Fibroblast of villous mesenchyme (primary cell): ENCODE measurements around the gene ACTN4. TPM values are rescaled to one million over a fixed set of nuclear protein-coding genes. Genes with fewer than 3 reads are reported as not detected.

Source experiments
- DNase-seq: peaks from one replicate; pipeline ENCODE4 v3.0.0-alpha.2; 2010; ENCODE audit warnings: low read depth
- H3K4me3 ChIP-seq: 2 replicates; pipeline ENCODE4 v1.5.1; 2011; ENCODE audit warnings: low read depth, mild to moderate bottlenecking, low read length
- total RNA-seq: library from RNA; depleted of rRNA; stranded (reverse); fragments of >200 nt; gene quantifications from 2 replicates; pipeline ENCODE4 v1.2.3, GENCODE V29; 2012
- TF ChIP-seq, protein P1 (sequence below): IDR thresholded peaks from 2 replicates; pipeline ENCODE4 v1.5.1; 2012; ENCODE audit warnings: low read depth, mild to moderate bottlenecking, low read length; ENCODE audit not compliant: insufficient read depth

The ACTN4 gene
- total RNA-seq, 1 donor = 456 TPM

DNA sequence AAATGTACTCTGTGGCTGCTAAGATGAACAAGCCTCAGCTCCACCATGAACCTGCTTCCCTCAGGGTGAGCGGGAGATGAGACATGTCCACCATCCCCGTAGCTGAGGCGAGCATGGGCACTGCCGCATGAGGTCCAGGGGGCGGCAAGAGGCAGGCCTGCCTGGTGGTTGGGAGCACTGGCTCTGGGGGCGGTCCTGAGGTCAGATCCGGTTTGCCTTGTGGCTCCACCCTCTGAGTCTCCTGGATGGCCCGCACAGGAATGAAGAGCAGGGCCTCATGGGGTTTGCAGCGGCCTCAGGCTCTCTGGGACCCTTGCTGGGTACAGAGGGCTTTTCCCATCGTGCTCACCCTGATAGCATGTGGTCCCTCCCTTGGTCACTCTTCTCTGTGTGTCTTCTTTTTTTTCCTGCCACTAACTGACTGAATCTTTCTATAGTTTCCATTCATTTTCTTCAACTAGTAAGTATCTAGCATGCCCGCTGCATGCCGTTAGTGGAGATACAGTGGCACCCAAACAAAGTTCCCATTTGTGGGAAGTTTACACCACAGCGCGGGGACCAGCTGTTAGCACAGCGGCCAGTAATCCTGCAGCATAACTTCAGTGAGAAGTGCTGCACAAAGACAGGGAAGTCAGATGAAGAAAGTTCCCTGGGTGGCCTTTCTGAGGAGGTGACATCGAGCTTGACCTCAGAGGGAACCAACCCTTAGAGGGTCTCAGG, 59.5 kb downstream of the ACTN4 start:
- no peak for DNase-seq
- H3K4me3 ChIP-seq = no peak overlapping the region

DNA sequence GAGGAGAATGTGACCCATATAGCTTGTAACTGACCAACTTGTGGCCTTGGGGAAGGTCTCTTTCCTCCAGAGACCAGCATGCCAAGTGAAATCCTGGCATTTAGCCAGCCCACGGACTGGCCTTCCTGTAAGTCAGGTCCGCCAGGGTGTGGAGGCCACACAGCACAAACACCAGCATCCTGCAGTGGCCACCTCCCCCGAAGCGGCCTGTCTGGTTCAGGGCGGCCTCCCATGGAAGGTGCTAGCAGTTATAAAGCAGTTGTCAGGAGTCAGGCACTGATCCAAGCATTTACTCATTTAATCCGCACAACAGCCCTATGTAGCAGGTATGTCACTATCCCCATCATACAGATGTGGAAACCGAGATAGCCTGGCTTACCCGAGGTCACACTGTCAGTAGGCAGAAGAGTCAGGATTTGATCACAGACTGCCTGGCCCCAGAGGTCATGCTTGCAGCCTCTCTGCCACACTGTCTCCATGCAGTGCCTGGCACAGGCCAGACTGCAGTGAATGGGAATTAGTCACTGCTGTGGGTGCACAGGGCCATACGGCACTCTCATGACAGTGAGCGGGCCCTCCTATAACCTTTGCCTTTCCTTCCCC, 60.2 kb downstream of the ACTN4 start:
- TF ChIP-seq, protein P1, sequence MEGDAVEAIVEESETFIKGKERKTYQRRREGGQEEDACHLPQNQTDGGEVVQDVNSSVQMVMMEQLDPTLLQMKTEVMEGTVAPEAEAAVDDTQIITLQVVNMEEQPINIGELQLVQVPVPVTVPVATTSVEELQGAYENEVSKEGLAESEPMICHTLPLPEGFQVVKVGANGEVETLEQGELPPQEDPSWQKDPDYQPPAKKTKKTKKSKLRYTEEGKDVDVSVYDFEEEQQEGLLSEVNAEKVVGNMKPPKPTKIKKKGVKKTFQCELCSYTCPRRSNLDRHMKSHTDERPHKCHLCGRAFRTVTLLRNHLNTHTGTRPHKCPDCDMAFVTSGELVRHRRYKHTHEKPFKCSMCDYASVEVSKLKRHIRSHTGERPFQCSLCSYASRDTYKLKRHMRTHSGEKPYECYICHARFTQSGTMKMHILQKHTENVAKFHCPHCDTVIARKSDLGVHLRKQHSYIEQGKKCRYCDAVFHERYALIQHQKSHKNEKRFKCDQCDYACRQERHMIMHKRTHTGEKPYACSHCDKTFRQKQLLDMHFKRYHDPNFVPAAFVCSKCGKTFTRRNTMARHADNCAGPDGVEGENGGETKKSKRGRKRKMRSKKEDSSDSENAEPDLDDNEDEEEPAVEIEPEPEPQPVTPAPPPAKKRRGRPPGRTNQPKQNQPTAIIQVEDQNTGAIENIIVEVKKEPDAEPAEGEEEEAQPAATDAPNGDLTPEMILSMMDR = no peak
- DNase-seq = no peak
- H3K4me3 ChIP-seq = no peak overlapping the region

More for the DNA sequence above, 59.5 kb downstream of the ACTN4 start:
- TF ChIP-seq, protein P1 = no peak

DNA sequence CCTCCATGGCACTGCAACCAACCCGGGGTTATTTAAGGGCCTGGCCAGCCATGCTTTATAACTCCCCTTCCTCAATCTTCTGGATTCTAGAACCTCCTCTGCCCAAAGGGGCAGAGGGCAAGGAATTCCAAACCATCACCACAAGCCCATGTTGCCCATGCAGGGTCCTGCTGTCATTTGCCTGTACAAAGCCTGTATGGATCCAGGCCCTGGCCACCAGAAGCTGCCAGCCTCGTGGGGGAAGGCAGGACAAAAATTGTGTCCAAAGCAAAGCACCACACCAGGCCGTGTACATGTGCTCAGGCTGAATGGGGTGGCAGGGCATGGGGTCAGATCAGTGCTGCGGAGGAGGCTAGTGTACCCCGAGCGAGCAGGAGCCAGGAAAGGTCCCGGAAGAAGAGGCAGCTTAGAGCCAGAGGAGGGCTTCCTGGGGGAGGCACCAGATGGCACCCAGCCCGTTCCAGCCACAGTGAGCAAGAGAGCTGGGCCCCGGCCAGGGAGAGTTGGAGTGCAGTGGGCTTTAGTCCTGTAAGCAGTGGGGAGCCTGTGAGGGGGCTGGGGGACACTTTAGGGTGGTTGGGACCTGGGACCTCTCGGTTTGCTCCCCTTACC, 61.1 kb downstream of the ACTN4 start:
- TF ChIP-seq, protein P1 = no peak
- no peak for DNase-seq
- no peak overlapping the region for H3K4me3 ChIP-seq

DNA sequence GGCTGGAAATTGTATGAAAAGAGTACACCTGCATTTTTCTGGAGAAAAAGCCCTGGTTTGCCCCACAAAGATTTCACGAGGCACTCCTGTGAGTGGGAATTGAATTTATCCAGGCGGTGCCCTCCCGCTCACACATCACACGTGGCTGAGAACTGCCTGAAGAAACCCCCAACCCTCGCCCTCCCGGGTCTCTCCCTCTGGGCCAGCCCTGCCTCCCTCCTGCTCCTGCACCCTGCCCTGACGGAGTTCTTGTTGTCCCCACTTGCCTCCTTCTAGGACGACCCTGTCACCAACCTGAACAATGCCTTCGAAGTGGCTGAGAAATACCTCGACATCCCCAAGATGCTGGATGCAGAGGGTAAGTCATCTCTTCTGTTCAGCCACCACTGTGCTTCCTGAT, 61.7 kb downstream of the ACTN4 start:
- no peak for DNase-seq
- TF ChIP-seq, protein P1 = no peak
- H3K4me3 ChIP-seq = no peak overlapping the region

DNA sequence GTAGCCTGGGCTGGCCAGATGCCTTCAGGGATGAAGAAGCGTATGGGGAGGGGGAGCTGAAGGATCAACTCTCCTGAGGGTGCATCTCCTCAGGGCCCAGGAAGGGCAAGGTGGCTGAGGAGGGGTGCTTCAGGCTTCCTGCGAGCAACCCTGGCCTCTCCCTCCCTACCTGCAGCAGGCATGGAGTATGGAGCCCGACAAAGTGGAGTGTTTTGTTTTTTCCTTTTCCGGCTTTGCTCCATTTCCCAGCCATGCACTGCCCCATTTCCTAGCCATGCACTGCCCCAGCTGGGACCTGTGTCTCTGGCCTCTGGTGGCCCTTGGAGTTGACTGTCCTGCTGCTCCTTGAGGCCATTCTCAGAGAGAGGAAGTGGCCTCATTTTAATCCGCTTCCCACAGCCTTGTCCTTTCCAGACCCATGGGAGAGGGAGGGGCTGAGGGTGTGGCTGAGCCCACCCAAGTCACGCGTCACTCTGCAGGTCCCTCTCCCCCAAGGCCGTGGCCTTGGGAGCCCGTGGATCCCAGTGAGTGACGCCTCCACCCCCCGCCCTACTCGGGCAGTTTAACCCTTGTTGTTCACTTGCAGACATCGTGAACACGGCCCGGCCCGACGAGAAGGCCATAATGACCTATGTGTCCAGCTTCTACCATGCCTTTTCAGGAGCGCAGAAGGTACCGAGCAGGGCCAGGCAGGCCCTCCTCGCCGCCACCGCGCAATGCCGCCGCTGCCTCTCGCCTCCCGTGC, 62.4 kb downstream of the ACTN4 start:
- TF ChIP-seq, protein P1 = no peak
- DNase-seq = no peak
- no peak overlapping the region for H3K4me3 ChIP-seq

DNA sequence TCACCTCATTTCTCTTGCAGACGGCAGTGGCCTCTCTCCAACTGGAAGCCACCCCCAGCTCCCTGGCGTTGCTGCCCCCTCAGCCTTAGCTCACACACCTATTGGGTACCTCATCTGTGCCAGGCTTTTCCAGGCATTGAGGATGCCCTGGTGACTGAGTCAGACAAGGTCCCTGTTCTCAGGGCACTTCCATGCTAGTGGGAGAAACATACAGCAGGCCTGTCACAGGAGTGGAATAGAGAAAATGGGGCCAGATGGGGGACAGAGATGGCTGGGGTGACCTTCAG, 62.9 kb downstream of the ACTN4 start:
- no peak overlapping the region for H3K4me3 ChIP-seq
- DNase-seq = no peak
- TF ChIP-seq, protein P1 = no peak
